Cardiac ventricle fibroblast (primary cell): Measurements from ENCODE around the gene FERD3L. TPM values are rescaled to one million over a fixed set of nuclear protein-coding genes. Genes with fewer than 3 reads are reported as not detected.

ENCODE experiments used
- total RNA-seq: library from RNA; depleted of rRNA; stranded (reverse); fragments of >200 nt; gene quantifications from 2 replicates; pipeline ENCODE4 v1.2.3, GENCODE V29; 2015

The FERD3L gene, protein sequence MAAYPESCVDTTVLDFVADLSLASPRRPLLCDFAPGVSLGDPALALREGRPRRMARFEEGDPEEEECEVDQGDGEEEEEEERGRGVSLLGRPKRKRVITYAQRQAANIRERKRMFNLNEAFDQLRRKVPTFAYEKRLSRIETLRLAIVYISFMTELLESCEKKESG
- total RNA-seq: not detected in 2 replicates

GRCh38 chr7:19144661-19145433 is at the start of gene FERD3L:
TSS of gene FERD3L (minus strand) at chr7:19145421. CDS start at chr7:19145362, 59 bp downstream.

GRCh38 chr7:19117091-19117869 is 27.9 kb downstream of the FERD3L start, which contains the start of gene TWIST1:
TSS of gene TWIST1 (minus strand) at chr7:19117636. CDS start at chr7:19117321, 315 bp downstream.

Other genes starting within 250 kb of the FERD3L start
- gene TWIST1, start 27.8 kb downstream of the FERD3L start, total RNA-seq: 20.8 and 31.5 TPM in 2 replicates